Activated T-cell treated with anti-CD3 and anti-CD28 coated beads, Interleukin-2, amount 50 U/mL, for 1 hour (primary cell): ENCODE measurements around the gene AGAP3.
"Not testable (repeated sequence)": the region's sequence is repeated elsewhere in the genome, so short reads cannot be mapped to it uniquely, and the experiment has no call there.

Experiments used
- DNase-seq: peaks from one replicate; pipeline ENCODE4 v3.0.0-alpha.2; 2020

The AGAP3 gene

DNA sequence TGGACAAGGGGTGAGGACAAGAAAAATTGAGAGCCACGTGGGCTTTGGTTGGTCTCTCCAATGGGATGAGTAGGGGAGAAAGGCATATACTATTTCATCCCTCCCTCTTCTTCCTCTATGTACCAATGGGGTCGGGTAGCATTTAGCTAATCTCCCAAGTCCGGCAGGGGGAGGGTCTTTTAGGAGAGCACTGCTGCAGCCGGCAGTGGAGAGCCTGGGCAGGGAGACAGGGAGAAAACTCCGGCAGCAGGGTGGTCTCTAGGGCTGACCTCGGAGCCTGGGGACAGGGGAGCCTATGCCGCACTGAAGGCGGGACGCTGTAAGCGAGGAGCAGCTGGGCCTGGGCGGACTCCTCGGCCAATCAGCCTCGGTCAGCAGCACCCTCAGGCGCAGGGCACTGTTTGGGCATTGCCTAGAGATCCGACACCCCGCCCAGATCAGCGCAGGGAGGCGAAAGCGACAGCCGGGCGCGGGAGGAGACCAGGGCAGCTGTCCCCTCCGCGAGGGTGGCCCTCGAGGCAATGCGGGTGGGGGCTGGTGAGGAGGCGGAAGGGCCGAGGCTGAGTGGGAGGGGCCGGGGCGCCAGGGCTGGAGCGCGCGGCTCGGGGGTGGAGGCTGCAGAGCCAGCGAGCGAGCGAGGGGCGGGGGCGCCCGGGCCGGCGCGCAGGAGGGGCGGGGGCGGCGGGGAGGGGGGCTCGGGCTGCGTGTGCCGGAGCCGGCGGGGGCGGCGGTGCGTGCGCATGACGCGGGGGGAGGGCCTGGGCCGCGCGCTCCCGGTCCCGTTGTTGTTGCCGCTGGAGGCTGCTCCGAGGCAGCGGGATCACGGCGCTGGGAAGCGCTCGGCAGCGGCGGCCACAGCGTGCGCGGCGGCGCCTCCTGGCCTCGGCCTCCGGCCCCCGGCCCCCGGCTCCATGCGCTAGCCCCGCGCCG is at the start of gene AGAP3:
TSS of gene AGAP3 (plus strand) at position 785 of the 930 bp plus-strand sequence. CDS start 267 bp downstream, outside the sequence.
- DNase-seq, result peak; percentile 67

DNA sequence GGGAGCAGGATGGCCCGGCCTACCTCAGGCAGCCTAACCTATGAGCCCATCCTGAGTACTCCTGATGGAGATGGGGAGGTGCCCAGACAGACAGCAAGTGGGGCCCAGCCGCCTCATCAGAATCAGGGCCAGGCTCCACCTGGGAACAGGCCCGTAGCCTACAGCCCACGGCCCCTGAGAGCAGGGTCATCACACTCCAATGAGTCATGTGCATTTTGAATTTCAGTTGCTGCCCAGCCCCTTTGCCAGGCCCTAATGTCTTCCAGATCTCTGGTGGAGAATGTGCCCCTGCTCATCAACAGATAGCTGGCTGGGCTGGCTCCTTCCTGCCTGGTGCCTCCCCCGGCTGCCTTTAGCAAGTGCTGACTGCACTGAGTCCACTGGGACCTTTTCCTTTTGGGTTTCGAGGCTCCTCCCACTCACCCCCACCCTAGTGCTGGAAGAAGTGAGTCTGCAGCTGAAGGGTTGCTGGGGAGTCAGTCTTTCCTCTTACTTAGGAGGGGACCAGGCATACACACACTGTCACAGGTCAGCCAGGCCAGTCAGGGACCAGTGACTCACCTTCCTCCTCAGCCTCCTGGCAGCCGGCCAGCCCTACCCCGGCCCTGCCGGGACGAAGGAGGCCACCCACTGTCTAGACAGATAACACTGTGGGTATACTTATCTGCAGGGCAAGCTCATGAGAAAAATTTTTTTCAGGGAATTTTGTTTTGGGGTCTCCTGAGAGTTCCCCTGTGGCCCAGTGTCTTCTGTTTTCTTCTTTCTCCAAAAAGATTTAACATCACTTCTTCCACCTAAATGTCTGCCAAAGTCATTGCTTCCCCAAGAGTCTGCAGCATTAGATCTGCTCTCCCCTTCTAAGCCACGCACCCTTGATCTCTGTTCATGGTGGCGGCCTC is 47.1 kb upstream of the AGAP3 start:
- peak; percentile 54 for DNase-seq

DNA sequence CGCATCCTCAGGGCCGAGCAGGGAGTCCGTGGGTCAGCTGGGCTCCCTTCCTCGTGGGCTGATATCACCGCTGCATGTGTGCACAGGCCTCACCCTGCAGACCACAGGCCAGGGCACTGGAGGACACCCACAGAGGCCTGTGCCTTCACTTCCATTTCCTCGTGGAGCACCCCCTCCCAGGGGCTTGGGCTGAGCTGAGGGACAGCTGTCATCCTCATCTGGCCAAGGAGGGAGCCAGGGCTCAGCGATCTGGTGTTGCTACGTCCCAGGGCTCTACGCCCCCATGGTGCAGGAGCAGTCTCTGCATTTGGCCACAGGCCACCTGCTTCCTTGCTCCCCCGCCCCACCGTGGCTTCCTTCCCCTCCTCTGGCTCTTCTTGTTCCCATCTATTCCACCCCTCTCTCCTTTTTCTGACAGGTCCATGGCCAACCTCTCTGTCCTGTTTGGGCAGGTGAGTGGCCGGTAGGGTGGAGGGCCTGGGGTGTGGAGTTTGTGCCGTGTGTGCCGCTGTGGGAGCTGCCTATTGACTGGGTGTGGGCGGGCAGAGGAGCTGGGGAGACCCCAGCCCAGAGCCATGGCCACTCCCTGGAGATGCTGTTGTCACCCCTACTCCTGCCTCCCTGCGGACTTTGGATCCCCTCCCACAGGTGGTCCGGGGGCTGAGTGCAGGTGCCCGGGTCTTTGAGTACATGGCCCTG is 46.3 kb upstream of the AGAP3 start:
- no peak for DNase-seq

DNA sequence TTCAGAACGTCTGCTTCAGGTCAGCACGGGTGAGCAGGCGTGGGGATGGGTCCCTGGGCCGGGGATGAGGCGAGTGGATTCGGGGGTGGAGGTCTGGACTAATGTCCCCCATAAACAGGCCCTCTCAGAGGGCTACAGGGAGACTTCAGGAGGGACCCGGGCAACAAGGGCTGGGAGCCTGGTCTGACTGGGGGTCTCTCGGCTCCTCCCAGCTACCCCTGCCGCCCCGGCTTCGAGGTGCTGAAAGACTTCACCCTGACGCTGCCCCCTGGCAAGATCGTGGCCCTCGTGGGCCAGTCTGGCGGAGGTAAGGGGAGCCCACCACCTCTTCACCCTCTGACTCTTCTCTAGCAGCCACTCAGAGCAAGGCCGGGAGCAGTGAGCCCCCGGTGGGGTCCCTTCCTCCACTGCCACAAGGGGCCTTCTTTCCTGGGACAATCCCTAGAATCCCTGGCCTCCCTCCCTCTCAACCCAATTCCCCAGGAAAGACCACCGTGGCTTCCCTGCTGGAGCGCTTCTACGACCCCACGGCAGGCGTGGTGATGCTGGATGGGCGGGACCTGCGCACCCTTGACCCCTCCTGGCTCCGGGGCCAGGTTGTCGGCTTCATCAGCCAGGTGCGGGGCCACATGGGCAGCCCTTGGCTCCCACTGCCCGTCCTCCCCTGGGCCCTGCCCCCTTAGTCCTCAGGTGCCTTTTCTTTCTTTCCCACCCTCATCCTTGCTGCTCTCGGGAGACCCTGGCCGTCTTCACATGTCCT is 45.5 kb upstream of the AGAP3 start:
- no peak for DNase-seq

DNA sequence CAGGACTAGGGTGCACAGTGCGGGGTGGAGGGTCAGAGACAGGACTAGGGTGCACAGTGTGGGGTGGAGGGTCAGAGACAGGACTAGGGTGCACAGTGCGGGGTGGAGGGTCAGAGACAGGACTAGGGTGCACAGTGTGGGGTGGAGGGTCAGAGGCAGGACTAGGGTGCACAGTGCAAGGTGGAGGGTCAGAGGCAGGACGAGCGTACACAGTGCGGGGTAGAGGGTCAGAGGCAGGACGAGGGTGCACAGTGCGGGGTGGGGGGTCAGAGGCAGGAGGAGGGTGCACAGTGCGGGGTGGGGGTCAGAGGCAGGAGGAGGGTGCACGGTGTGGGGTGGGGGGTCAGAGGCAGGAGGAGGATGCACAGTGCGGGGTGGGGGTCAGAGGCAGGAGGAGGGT is 42.8 kb upstream of the AGAP3 start:
- DNase-seq, result not testable (repeated sequence)

DNA sequence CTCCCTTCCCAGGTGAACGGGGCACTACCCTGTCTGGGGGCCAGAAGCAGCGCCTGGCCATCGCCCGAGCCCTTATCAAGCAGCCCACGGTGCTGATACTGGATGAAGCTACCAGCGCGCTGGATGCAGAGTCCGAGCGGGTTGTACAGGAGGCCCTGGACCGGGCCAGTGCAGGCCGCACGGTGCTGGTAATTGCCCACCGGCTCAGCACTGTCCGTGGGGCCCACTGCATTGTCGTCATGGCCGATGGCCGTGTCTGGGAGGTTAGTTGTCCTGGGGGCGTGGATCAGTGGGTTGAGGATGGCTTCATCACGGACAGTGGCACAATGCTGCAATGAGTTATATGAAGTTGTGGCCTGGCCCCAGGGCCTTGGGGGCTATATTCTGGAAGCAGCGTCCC is 42.3 kb upstream of the AGAP3 start:
- DNase-seq, result no peak

DNA sequence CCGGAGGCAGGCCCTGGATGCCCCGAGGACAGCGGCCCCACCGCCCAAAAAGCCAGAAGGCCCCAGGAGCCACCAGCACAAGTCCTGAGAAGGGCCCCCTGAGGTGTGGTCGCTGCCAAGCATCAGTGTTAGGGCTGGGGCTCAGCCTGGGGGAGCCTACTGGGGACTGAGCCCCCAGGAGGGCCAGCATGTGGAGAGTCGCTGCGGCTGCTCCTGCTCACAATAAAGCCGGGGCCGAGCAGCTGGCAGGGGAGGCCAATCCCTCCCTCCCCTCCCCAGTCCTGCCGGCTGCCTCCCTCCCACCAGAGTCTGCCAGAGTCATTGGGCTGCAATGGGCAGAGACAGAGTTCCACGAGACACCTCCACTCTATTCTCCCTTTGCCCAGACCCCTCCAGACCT is 41.0 kb upstream of the AGAP3 start:
- DNase-seq, result no peak

DNA sequence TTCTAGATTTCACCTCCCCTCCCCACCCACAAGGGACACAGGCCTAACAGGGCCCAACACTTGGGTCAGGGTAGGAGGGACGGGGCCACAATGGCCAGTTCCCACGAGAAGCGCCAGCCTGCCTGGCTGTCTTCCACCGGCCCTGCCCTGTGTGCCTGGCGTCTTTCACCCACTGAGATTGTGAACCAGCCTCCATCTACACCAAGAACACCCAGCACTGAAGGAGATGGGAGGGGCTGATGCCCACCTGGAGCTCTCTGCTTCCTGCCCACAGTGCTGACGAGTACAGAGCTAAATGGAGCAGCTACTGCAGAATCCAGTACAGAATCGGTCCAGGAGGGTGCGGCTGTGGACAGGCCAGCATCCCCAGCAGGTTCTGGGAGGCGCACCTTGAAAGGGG is 40.3 kb upstream of the AGAP3 start:
- DNase-seq, result no peak

DNA sequence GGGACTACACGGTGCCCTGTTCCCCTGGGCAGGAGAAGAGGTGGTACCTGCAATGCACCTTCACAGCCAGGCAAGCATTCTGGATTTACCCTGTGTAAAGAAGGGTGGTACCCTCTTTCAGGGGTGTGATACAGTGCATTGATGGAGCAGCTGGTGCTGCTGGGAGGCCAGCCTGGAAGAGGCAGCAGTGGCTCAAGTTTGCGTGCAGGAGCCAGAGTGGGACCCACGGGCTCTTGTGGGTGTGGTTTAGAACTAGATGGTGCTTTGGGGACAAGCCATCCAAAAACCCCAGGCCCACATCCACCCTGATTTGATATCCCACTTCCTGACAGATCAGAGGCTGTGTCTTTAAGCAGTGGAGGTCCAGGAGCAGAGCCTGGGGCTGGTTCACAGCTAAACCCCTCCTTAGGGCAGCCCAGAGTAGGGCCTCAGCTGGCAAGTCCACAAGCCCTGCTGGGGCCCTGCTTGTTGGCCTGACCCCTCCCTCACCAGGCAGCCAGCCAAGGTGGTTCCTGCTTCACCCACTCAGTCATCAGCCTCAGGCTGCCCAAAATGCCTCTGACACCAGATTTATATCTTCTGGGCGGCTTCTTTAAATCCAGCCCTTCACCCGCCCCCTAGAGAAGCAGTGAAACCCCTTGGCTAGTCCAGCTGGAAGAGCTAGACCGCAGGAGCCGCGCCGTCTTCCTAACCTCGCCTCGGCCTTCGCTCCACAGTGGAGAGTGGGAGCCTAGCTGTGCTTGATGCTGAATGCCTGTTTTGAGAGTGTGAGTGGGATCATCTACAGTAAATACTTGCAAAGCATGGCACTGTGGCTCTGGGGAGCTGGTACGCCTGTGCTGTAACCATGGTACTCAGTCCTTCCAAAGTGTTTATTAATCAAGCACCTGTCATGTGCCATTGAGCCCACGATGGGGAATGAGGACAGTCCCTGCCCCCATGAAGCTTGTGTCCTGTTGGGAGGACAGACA is 39.4 kb upstream of the AGAP3 start:
- DNase-seq, result no peak

DNA sequence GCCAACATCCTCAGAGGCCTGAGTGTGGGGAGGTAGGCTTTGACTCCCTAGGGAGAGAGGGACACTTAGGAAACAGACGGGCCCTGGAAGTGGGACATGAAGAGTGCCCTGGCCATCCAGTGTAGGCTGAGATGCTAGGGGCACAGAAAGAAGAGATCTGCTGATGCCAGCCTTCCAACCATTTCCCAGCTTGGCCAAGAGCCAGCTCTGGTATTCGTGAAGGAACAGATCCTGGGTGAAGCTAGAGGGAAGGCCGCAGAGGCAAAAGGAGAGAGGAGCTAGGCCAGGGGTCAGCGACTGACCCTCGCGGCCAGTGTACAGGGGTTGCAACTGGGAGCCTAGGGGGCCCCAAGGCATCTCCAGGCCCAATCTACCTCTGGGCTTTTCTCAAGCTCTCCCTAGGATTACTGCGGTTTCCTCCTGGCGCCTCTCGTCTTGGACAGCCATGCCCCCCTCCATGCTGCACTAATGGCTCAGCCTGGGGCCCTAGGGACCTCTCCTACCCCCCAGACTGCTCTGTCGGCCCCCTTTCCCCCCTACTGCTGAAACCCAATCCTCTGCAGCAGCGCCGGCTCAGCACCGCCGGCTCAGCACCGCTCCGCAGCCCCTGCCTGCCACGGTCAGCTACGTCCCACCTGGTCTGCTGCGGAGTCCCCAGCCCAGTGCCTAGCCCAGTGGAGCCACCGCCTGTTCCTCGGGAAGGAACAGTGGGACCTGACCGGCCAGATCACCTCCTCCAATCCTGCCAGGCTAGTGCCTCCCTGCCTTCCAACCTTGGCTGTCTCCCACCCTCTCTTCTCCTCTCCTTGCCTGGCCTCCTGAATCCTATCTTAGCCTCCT is 38.1 kb upstream of the AGAP3 start, which contains the start of gene ASIC3:
TSS of gene ASIC3 (plus strand) at position 556 of the 840 bp plus-strand sequence. CDS start 355 bp downstream, outside the sequence.
- DNase-seq, result no peak

DNA sequence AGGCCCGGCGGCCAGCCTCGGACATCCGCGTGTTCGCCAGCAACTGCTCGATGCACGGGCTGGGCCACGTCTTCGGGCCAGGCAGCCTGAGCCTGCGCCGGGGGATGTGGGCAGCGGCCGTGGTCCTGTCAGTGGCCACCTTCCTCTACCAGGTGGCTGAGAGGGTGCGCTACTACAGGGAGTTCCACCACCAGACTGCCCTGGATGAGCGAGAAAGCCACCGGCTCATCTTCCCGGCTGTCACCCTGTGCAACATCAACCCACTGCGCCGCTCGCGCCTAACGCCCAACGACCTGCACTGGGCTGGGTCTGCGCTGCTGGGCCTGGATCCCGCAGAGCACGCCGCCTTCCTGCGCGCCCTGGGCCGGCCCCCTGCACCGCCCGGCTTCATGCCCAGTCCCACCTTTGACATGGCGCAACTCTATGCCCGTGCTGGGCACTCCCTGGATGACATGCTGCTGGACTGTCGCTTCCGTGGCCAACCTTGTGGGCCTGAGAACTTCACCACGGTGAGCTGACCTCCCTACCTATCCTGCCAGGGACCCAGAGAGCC is 37.3 kb upstream of the AGAP3 start:
- DNase-seq, result no peak

DNA sequence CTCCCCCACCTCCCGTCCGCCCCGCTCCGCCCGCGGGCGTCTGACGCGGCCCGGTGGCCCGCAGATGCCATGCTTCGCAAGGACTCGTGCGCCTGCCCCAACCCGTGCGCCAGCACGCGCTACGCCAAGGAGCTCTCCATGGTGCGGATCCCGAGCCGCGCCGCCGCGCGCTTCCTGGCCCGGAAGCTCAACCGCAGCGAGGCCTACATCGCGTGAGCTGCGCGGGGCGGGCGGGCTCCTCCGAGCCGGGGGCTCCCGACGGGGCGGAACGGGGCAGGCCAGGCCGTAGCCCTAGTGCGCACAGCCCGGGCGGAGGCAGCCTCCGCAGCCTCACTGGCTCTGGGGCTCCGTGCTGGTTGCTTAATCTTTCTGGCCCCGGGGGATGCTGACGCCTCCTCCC is 35.2 kb upstream of the AGAP3 start:
- DNase-seq, result peak; percentile 67

DNA sequence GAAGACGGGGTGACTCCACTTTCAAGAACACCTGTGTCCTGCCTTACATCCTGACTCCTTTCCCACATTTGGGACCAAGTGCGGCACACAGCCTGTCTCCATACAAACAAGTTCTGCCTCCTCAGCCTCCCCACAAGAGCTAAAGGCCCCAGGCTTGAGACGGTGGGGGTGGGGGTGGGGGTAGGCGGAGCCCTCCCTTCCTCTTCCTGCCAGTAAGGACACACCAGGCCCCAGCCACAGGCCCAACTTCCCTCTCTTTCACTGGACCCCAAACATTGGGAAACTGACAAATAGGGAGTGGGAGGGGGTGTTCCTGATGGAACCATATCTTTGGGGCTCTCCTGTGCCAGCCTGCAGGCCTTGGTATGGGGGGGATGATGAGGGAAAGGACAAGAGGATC is 33.2 kb upstream of the AGAP3 start:
- DNase-seq, result no peak

DNA sequence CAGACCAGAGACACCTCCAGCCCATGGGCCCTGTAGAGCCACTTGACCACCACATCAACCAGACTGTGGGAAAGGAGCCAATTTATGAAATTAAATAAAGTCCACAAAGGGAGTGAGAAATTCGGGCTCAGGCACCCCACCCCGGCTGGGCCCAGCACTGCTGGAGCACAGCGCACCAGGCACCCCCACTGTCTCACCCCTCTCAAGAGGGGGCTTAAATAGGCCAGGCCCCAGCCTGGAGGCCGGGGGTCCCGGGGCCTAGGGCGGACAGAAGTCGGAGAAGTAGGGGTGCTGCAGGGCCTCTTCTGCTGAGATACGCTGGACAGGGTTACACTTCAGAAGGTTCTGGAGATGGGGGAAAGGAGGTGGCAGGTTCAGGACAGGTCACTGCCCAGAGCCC is 32.5 kb upstream of the AGAP3 start:
- no peak for DNase-seq

DNA sequence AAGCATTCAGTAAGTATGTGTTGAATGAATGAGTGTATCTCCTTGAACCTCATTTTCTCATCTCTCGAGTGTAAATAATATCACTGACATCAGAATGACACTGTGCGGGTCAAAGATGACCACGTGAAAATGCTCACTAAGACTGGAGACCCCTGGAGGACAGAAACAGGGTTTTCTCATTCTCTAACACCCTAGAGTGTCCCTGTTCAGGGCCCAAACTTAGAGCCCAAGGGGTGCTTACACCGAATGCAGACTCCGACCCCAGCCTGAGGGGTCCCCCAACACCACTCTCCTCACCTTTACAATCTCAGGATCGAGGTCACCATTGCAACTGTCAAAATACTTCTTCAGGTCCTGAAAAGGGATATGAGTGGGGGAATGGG is 30.0 kb upstream of the AGAP3 start:
- no peak for DNase-seq

DNA sequence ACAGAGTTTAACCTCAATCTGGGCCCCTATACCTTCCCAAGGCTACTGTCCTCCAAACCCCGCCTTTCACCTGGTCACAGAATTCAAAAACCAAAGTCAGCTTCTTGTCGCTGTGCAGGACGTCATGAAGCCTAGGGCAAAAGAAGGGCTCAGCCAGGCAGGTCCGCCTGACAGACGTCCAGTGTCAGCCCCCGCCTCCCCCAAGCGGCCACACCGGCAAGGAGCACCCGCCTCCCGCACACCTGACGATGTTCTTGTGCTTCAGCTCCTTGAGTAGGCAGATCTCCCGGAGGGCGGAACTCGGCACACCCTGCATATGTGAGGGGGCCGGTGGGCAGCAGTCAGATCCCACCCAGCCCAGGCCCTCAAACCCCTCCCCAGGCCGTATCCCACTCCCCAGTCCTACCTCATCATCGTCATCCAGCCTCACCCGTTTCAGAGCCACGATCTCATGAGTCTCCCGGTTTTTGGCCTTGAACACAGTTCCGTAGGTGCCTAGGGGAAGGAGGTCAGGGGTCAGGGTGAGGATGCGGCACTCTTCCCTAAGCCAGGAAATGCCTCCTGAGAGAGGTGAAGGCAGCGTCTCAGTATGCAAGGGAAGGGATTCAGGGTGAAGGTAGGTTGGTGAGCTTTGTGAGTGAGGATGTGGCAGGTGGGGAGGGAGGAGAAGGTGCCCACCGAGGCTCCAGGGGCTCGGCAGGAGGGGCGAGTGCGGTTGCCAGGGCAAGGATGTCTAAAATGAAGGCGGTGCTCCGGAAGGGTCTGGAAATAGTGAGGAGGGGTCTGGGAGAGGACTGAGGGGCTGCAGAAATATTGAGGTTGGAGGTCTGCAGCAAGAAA is 29.4 kb upstream of the AGAP3 start:
- DNase-seq, result no peak

DNA sequence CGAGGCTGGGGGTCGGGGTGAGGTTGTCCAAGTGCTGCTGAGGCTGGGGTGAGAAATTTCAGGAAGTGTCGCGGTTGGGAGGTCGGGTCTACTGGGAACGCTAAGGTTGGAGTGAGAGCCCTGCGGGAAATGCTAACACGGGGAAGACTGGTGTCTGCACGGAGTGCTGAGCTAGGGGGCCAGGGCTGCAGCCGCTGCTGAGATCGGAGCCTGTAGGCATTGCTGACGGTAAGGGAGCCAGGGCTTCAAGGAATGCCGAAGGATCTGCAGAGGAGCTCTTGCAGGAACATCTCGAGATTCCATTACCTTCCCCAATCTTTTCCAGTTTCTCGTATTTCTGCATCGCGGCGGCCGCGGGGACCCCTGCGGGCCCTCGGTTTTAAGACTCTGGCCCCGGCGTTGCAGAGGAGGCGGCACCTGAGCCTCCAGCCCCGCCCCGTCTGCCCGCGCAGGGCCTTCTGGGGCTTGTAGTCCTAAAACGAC is 28.7 kb upstream of the AGAP3 start, which contains the start of gene CDK5:
TSS of gene CDK5 (minus strand) at position 392 of the 483 bp plus-strand sequence. CDS start at position 343, 49 bp downstream.
- DNase-seq, result no peak
